Stomach (tissue), 9 donors: ENCODE data around the gene PKMYT1. TPM values are rescaled to one million over a fixed set of nuclear protein-coding genes. Genes with fewer than 3 reads are reported as not detected.

Source experiments
- DNase-seq, 2 donors: peaks; one replicate each; pipeline versions ENCODE4 v3.0.0 to v3.0.0-alpha.2; 2013 to 2019
- H3K27ac ChIP-seq, 5 donors: fragments of 200-600 bp in 4 of 5; sonication (generic) in 4 of 5; one replicate each; pipeline ENCODE4 v1.5.1; 2013 to 2019; ENCODE audit warnings: mild to moderate bottlenecking in 1 of 5, moderate library complexity in 1 of 5
- H3K27me3 ChIP-seq, 3 donors: fragments of 200-600 bp; sonication (generic); one replicate each; pipeline ENCODE4 v1.5.1; 2017 to 2019; ENCODE audit warnings: mixed run types in 1 of 3
- H3K36me3 ChIP-seq, 4 donors: fragments of 200-600 bp; sonication (generic); 1 replicate in 3 of 4; 2 replicates in 1 of 4; pipeline ENCODE4 v1.5.1; 2016 to 2019
- H3K4me1 ChIP-seq, 4 donors: fragments of 200-600 bp; sonication (generic); one replicate each; pipeline ENCODE4 v1.5.1; 2016 to 2019
- H3K4me3 ChIP-seq, 4 donors: fragments of 200-600 bp; sonication (generic) in 3 of 4; one replicate each; pipeline ENCODE4 v1.5.1; 2016 to 2019; ENCODE audit warnings: mild to moderate bottlenecking in 1 of 4
- H3K9me3 ChIP-seq, 4 donors: fragments of 200-600 bp; sonication (generic); one replicate each; pipeline ENCODE4 v1.5.1; 2016 to 2019
- EP300 ChIP-seq: sonication (generic); formaldehyde crosslinking; IDR thresholded peaks from one replicate; pipeline ENCODE4 v1.6.1; 2017; ENCODE audit warnings: antibody characterized with exemption
- POLR2A ChIP-seq, 4 donors: fragments of 450-650 bp; IDR thresholded peaks; one replicate each; pipeline ENCODE4 v1.6.1; 2016; ENCODE audit warnings: antibody characterized with exemption in 4 of 4, control low read depth in 2 of 4, mild to moderate bottlenecking in 1 of 4, moderate library complexity in 1 of 4
- POLR2AphosphoS5 ChIP-seq, 3 donors: sonication (generic); formaldehyde crosslinking; IDR thresholded peaks; one replicate each; pipeline ENCODE4 v1.6.1; 2016; ENCODE audit warnings: antibody characterized with exemption in 3 of 3
- WGBS, 5 donors: extraction: QIAGEN DNeasy Blood & Tissue Kit in 3 of 5; methylation state at CpG; one replicate each; pipeline versions ENCODE4 v1.1.5 to v1.1.7; 2013 to 2018; 5-methylcytosine and 5-hydroxymethylcytosine counted together
- intact Hi-C: fragments of 100-400 bp; cut with DNase I; formaldehyde crosslinking; loops from one replicate; pipeline ENCODE4 v1.15.1; 2023; ENCODE audit warnings: low total_unique reads
- polyA plus RNA-seq, 3 donors: library from polyadenylated mRNA; stranded (reverse); fragments of 200-250 nt; gene quantifications; one replicate each; pipeline ENCODE4 v1.2.3, GENCODE V29; 2013
- total RNA-seq, 5 donors: library from RNA; depleted of rRNA; stranded (reverse); fragments of >200 nt; gene quantifications; one replicate each; pipeline versions ENCODE4 v1.1.0 to v1.2.3, GENCODE V29; 2014 to 2016
- TF ChIP-seq, protein P1 (sequence below), 7 experiments: fragments of 450-650 bp in 4 of 7; fragments of 200-600 bp in 3 of 7; sonication (generic) in 3 of 7; IDR thresholded peaks; one replicate each; pipeline ENCODE4 v1.5.1; 2016 to 2019; ENCODE audit warnings: antibody characterized with exemption in 7 of 7, control low read depth in 2 of 7, mild to moderate bottlenecking in 1 of 7
- donor health status: healthy with polysubstance abuse.
- donor health status: Bipolar disorder and iron deficiency.
- donor health status: healthy.

Gene PKMYT1
- total and polyA plus RNA-seq, 8 donors: 1.8 to 19.3 (median 9.5) TPM

DNA sequence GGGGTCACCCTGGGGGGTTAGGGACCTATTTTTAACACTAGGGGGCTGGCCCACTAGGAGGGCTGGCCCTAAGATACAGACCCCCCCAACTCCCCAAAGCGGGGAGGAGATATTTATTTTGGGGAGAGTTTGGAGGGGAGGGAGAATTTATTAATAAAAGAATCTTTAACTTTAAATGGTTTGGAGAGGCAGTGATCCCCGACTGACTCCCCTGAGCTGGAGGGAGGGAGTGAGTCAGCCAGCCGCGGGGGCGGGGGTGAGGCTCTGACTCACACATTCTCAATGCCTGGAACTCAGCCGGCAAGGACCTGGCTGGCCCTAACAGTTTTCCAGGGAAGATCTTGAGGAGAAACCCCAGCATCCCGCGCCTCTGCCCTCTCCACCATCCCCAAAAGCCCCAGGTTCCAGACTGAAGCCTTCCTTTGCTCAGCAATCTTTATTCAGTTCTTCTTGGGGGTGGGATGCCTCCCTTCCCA, 42.0 kb upstream of the PKMYT1 start:
- intact Hi-C loops: no loop called here
- TF ChIP-seq POLR2AphosphoS5 (IDR thresholded peaks at IDR 0.05) (peak; percentile 36 to 75 (median 74)), EP300 (no peak)
- Histone ChIP-seq H3K4me1 (peaks cover 38 to 79% (median 76%) of the 10 kb centered on the region in 4 donors), H3K9me3 (no peaks in the 10 kb centered on the region), H3K27me3 (peaks cover 0 to 23% (median 18%) of the 10 kb centered on the region in 3 donors), H3K27ac (peak overlapping the region; percentile 97 to 99 (median 98)), H3K4me3 (peak overlapping the region; percentile 63 to 85 (median 72)), H3K36me3 (peaks cover 14 to 19% (median 16%) of the 10 kb centered on the region in 4 donors)
- DNase-seq: peak; percentile 91 to 96
- 4 to 11% (median 8%) methylated on average over 8 of the region's 8 CpGs for WGBS, 5 donors

DNA sequence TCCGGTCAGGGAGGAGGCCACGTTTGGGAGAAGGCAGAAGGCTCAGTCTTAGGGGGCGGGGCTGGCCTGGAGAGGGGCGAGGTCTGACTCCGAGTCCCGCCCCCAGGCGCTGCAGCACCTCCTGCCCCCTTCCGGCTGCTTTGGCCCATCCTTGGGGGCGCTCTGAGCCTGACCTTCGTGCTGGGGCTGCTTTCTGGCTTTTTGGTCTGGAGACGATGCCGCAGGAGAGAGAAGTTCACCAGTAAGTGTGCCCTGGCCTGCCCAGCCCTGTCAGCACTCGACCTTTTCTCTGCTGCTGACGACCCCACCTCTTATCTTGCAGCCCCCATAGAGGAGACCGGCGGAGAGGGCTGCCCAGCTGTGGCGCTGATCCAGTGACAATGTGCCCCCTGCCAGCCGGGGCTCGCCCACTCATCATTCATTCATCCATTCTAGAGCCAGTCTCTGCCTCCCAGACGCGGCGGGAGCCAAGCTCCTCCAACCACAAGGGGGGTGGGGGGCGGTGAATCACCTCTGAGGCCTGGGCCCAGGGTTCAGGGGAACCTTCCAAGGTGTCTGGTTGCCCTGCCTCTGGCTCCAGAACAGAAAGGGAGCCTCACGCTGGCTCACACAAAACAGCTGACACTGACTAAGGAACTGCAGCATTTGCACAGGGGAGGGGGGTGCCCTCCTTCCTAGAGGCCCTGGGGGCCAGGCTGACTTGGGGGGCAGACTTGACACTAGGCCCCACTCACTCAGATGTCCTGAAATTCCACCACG, 41.4 kb upstream of the PKMYT1 start:
- intact Hi-C loops: no loop called here
- peaks cover 0 to 27% (median 20%) of the 10 kb centered on the region in 3 donors for H3K27me3 ChIP-seq
- peak overlapping the region; percentile 63 to 85 (median 72) for H3K4me3 ChIP-seq
- WGBS, 5 donors: 8 to 14% (median 12%) methylated on average over 22 to 25 of the region's 25 CpGs
- peaks cover 38 to 81% (median 75%) of the 10 kb centered on the region in 4 donors for H3K4me1 ChIP-seq
- no peaks in the 10 kb centered on the region for H3K9me3 ChIP-seq
- TF ChIP-seq, protein P1, sequence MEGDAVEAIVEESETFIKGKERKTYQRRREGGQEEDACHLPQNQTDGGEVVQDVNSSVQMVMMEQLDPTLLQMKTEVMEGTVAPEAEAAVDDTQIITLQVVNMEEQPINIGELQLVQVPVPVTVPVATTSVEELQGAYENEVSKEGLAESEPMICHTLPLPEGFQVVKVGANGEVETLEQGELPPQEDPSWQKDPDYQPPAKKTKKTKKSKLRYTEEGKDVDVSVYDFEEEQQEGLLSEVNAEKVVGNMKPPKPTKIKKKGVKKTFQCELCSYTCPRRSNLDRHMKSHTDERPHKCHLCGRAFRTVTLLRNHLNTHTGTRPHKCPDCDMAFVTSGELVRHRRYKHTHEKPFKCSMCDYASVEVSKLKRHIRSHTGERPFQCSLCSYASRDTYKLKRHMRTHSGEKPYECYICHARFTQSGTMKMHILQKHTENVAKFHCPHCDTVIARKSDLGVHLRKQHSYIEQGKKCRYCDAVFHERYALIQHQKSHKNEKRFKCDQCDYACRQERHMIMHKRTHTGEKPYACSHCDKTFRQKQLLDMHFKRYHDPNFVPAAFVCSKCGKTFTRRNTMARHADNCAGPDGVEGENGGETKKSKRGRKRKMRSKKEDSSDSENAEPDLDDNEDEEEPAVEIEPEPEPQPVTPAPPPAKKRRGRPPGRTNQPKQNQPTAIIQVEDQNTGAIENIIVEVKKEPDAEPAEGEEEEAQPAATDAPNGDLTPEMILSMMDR (IDR thresholded peaks at IDR 0.05): peak in 3 of 7 experiments; percentile 9 to 21 (median 16)
- TF ChIP-seq EP300: no peak
- DNase-seq: peak; percentile 80 to 93
- H3K36me3 ChIP-seq: peaks cover 8 to 13% (median 10%) of the 10 kb centered on the region in 4 donors
- H3K27ac ChIP-seq: peak overlapping the region; percentile 97 to 99 (median 98)

DNA sequence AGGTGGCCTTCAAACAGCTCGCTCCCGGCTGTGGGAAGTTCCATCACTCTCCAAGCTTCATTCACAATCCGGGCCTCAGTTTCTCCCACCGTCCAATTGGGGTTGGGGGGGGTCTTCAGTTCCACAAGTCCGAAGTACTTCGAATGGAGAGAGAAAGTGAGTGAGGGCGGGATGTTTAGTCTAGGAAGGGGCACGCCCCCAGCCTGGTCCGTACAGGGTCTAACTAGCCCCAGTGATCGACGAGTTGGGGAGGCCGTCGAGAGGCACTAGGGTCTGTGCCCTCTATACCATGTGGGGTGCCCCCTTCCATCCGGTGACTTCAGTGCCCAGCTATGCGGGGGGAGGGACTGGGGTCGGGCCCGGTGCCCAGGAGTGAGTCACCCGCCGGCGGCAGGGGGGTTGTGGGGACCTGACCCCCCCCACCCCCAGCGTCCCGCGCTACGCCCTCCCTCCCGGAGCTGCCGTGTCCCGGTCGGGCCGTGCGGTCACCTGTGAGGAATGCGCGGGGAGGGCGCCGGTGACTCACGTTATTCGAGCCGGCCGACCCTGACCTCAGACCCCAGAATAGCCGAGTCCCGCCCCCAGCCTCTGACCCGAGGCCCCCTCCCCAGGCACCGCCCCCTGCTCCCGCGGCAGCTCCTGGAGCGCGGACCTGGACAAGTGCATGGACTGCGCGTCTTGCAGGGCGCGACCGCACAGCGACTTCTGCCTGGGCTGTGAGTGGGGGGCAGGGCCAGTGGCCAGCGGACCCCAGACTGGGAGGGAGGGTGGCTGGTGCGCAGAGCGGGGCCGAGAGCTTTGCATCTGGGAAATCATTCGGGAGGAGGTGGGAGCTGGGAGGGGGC, 40.6 kb upstream of the PKMYT1 start:
- Histone ChIP-seq H3K36me3 (peaks cover 0 to 5% (median 3%) of the 10 kb centered on the region in 4 donors), H3K27me3 (peaks cover 0 to 28% (median 20%) of the 10 kb centered on the region in 3 donors), H3K27ac (peak overlapping the region; percentile 97 to 99 (median 98)), H3K4me1 (peaks cover 38 to 81% (median 75%) of the 10 kb centered on the region in 4 donors), H3K4me3 (peak overlapping the region; percentile 63 to 85 (median 72)), H3K9me3 (no peaks in the 10 kb centered on the region)
- 0 to 1% (median 1%) methylated on average over 30 to 57 of the region's 57 CpGs for WGBS, 5 donors
- intact Hi-C loops: no loop called here
- TF ChIP-seq POLR2AphosphoS5 (IDR thresholded peaks at IDR 0.05) (peak; percentile 13 to 74 (median 37)), POLR2A (IDR thresholded peaks at IDR 0.05) (no peak)
- TF ChIP-seq, protein P1 (IDR thresholded peaks at IDR 0.05): no peak
- peak; percentile 78 to 94 for DNase-seq

DNA sequence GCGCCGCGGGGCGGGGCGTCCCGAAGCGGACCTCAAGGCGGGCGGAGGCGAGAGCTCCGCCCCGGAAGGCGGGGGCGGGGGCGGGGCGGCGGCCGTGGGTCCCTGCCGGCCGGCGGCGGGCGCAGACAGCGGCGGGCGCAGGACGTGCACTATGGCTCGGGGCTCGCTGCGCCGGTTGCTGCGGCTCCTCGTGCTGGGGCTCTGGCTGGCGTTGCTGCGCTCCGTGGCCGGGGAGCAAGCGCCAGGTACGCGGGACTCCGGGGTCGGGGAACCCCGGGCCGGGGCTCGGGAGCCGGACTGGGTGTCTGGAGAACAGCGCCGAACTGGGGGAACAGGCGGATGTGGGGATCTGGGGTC, 40.0 kb upstream of the PKMYT1 start, which contains the start of gene TNFRSF12A:
Gene TNFRSF12A (plus strand): TSS at position 122 of the 357 bp plus-strand sequence. CDS start 30 bp downstream, at position 152.
- WGBS, 5 donors: 0 to 1% (median 1%) methylated on average over 9 to 49 of the region's 49 CpGs
- Histone ChIP-seq H3K27ac (peak within 1 kb of the TSS; percentile 97 to 99 (median 98)), H3K4me3 (peak within 1 kb of the TSS; percentile 63 to 85 (median 72)), H3K4me1 (peaks cover 38 to 76% (median 70%) of the 10 kb centered on the region in 4 donors), H3K36me3 (no peaks in the 10 kb centered on the region), H3K27me3 (peaks cover 0 to 34% (median 20%) of the 10 kb centered on the region in 3 donors), H3K9me3 (no peaks in the 10 kb centered on the region)
- intact Hi-C loops: no loop called here
- peak in 1 of 4 donors; percentile 66 for TF ChIP-seq POLR2A (IDR thresholded peaks at IDR 0.05)
- no peak for TF ChIP-seq EP300
- TF ChIP-seq POLR2AphosphoS5 (IDR thresholded peaks at IDR 0.05): peak; percentile 33 to 90 (median 88)
- DNase-seq: peak; percentile 81 to 96
